Measurements from ENCODE around the gene HCK.
"Not testable (repeated sequence)": the region's sequence is repeated elsewhere in the genome, so short reads cannot be mapped to it uniquely, and the experiment has no call there.

Gene HCK

GRCh38 chr20:32108814-32109391 lies 56.9 kb downstream of the HCK start:
- no peak for DNase-seq (ENCODE audit: low read depth)

GRCh38 chr20:32109392-32110172 lies 57.5 kb downstream of the HCK start, which contains the start of gene TM9SF4:
Gene TM9SF4 (plus strand): TSS chr20:32109714. CDS start chr20:32109741, 27 bp downstream.
- peak; percentile 93 for DNase-seq (ENCODE audit: low read depth)

GRCh38 chr20:32110173-32110704 lies 58.2 kb downstream of the HCK start:
- DNase-seq (ENCODE audit: low read depth), result no peak

GRCh38 chr20:32110727-32111126 lies 58.7 kb downstream of the HCK start:
- no peak for DNase-seq (ENCODE audit: low read depth)

GRCh38 chr20:32111156-32111686 lies 59.2 kb downstream of the HCK start:
- DNase-seq (ENCODE audit: low read depth), result no peak

- no peak for DNase-seq (ENCODE audit: low read depth)
These were observed 59.7 kb downstream of the HCK start for GRCh38 chr20:32111753-32112152.

- no peak for DNase-seq (ENCODE audit: low read depth)
These were observed 60.8 kb downstream of the HCK start for GRCh38 chr20:32112841-32113240.

- no peak for DNase-seq (ENCODE audit: low read depth)
These were observed 61.7 kb downstream of the HCK start for GRCh38 chr20:32113591-32114260.

GRCh38 chr20:32114305-32114960 lies 62.4 kb downstream of the HCK start:
- peak; percentile 52 for DNase-seq (ENCODE audit: low read depth)

GRCh38 chr20:32115211-32115767 lies 63.2 kb downstream of the HCK start:
- no peak for DNase-seq (ENCODE audit: low read depth)

GRCh38 chr20:32116079-32116521 lies 64.1 kb downstream of the HCK start:
- no peak for DNase-seq (ENCODE audit: low read depth)

- DNase-seq (ENCODE audit: low read depth), result not testable (repeated sequence)
These were observed 64.8 kb downstream of the HCK start for GRCh38 chr20:32116796-32117195.

- DNase-seq (ENCODE audit: low read depth), result not testable (repeated sequence)
These were observed 66.4 kb downstream of the HCK start for GRCh38 chr20:32118427-32118826.

- DNase-seq (ENCODE audit: low read depth), result no peak
These were observed 67.7 kb downstream of the HCK start for GRCh38 chr20:32119734-32120133.

GRCh38 chr20:32121908-32122307 lies 69.9 kb downstream of the HCK start:
- DNase-seq (ENCODE audit: low read depth), result not testable (repeated sequence)

- DNase-seq (ENCODE audit: low read depth), result no peak
These were observed 71.0 kb downstream of the HCK start for GRCh38 chr20:32123088-32123487.

GRCh38 chr20:32124916-32125454 lies 72.9 kb downstream of the HCK start:
- no peak for DNase-seq (ENCODE audit: low read depth)

- DNase-seq (ENCODE audit: low read depth), result no peak
These were observed 73.5 kb downstream of the HCK start for GRCh38 chr20:32125506-32125905.

- no peak for DNase-seq (ENCODE audit: low read depth)
These were observed 74.9 kb downstream of the HCK start for GRCh38 chr20:32126919-32127318.

GRCh38 chr20:32127347-32127746 lies 75.3 kb downstream of the HCK start:
- DNase-seq (ENCODE audit: low read depth), result no peak

GRCh38 chr20:32128167-32128566 lies 76.1 kb downstream of the HCK start:
- no peak for DNase-seq (ENCODE audit: low read depth)

All from EH (cell line).